HL-60 (cell line): ENCODE results near the gene ZBTB7C.

Source experiments
- POLR2AphosphoS5 ChIP-seq: IDR thresholded peaks from 2 replicates; pipeline ENCODE4 v1.6.1; 2012; ENCODE audit warnings: low read depth
- SPI1 ChIP-seq: IDR thresholded peaks from 2 replicates; pipeline ENCODE4 v1.6.1; 2012; ENCODE audit warnings: low read depth, mild to moderate bottlenecking, borderline replicate concordance
- TF ChIP-seq, protein P1 (sequence below): IDR thresholded peaks from one replicate; pipeline ENCODE4 v1.5.1; 2011; ENCODE audit warnings: low read length, control low read depth, inconsistent platforms; ENCODE audit not compliant: insufficient read depth
- TF ChIP-seq, protein P2 (sequence below): IDR thresholded peaks from 2 replicates; pipeline ENCODE4 v1.6.1; 2012; ENCODE audit warnings: low read depth; ENCODE audit not compliant: insufficient replicate concordance

DNA sequence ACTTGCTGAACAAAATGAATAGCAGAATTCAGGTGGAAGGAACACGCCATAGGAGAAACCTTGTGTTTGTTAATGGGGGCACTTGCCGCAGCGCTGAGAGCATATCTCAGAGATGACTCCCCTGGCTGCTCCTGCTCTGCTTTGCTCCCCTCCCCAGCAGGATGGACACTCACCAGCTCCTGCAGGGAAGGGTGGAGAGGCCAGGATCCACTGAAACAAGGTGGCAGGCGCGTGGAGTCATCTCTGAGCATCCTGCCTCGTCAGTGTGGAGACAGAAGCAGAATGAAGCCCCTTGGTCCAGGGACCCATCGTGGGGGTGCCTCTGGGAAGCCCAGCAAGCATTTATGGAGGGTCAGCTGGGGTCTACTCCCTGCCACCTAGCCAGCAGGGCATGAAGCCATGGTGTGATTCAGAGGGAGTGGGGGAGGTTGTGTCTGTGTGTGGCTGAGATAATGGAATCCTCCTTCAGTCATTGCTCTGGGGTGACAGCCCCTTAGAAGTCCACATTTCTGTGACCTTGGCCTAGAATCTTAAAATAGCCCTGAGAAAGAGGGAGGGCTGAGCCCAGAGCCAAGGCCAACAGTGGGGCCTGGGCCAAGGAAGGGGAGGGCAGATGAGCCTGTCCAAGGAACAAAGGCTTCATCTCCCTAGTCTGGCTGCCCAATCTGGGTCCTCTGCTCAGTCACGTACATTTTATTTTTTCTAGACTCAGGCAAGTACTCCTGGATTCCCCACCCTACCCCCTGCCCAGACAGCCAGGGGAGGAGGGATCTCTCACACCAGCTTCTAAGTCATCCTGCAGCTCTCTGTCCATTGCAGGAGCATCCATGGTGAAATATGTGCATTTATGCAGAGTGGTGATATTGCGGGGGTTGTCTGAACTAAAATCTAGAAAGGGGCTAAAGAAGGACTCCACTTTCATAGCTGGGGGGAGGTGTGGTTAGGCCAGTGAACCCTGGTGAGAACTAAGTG is 215.4 kb downstream of the ZBTB7C start:
- TF ChIP-seq, protein P1, sequence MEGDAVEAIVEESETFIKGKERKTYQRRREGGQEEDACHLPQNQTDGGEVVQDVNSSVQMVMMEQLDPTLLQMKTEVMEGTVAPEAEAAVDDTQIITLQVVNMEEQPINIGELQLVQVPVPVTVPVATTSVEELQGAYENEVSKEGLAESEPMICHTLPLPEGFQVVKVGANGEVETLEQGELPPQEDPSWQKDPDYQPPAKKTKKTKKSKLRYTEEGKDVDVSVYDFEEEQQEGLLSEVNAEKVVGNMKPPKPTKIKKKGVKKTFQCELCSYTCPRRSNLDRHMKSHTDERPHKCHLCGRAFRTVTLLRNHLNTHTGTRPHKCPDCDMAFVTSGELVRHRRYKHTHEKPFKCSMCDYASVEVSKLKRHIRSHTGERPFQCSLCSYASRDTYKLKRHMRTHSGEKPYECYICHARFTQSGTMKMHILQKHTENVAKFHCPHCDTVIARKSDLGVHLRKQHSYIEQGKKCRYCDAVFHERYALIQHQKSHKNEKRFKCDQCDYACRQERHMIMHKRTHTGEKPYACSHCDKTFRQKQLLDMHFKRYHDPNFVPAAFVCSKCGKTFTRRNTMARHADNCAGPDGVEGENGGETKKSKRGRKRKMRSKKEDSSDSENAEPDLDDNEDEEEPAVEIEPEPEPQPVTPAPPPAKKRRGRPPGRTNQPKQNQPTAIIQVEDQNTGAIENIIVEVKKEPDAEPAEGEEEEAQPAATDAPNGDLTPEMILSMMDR, result no peak
- TF ChIP-seq, protein P2, sequence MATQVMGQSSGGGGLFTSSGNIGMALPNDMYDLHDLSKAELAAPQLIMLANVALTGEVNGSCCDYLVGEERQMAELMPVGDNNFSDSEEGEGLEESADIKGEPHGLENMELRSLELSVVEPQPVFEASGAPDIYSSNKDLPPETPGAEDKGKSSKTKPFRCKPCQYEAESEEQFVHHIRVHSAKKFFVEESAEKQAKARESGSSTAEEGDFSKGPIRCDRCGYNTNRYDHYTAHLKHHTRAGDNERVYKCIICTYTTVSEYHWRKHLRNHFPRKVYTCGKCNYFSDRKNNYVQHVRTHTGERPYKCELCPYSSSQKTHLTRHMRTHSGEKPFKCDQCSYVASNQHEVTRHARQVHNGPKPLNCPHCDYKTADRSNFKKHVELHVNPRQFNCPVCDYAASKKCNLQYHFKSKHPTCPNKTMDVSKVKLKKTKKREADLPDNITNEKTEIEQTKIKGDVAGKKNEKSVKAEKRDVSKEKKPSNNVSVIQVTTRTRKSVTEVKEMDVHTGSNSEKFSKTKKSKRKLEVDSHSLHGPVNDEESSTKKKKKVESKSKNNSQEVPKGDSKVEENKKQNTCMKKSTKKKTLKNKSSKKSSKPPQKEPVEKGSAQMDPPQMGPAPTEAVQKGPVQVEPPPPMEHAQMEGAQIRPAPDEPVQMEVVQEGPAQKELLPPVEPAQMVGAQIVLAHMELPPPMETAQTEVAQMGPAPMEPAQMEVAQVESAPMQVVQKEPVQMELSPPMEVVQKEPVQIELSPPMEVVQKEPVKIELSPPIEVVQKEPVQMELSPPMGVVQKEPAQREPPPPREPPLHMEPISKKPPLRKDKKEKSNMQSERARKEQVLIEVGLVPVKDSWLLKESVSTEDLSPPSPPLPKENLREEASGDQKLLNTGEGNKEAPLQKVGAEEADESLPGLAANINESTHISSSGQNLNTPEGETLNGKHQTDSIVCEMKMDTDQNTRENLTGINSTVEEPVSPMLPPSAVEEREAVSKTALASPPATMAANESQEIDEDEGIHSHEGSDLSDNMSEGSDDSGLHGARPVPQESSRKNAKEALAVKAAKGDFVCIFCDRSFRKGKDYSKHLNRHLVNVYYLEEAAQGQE, result no peak
- no peak for TF ChIP-seq POLR2AphosphoS5
- TF ChIP-seq SPI1, result no peak
